ENCODE results near the gene DEFB115. TPM values are rescaled to one million over a fixed set of nuclear protein-coding genes. Genes with fewer than 3 reads are reported as not detected.
"Not testable (repeated sequence)": the region's sequence is repeated elsewhere in the genome, so short reads cannot be mapped to it uniquely, and the experiment has no call there.

Gene DEFB115
- total RNA-seq, 3 donors from 2014 or later = not detected

DNA sequence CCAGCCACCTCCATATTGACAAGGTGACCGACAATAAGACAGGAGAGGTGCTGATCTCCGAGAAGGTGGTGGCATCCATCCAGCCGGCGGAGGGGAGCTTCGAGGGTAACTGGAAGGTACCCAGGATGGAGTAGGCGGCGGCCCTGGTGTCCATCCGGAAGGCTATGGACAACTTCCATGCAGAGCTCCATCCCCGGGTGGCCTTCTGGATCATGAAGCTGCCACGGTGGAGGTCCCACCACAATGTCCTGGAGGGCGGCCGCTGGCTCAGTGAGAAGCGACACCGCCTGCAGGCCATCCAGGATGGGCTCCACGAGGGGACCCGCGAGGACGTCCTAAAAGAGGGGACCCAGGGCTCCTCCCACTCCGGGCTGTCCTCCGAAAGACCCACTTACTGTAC, 17.0 kb downstream of the DEFB115 start:
- intact Hi-C loops (cut with DNase I, micrococcal nuclease) = no loop called here
- no peak for DNase-seq
- no peak for TF ChIP-seq CTCF (IDR thresholded peaks at IDR 0.05)
- no peaks in the 10 kb centered on the region for H3K36me3 ChIP-seq (ENCODE audit: low read depth)
- no peaks in the 10 kb centered on the region for H3K4me1 ChIP-seq (ENCODE audit: low read depth)
- no peak for ATAC-seq
- peaks cover 83% of the 10 kb centered on the region for H3K9me3 ChIP-seq
- no peak overlapping the region for H3K4me3 ChIP-seq

- no peak overlapping the region for H3K4me3 ChIP-seq
- no peak for TF ChIP-seq CTCF (IDR thresholded peaks at IDR 0.05)
- no peaks in the 10 kb centered on the region for H3K4me1 ChIP-seq (ENCODE audit: low read depth)
- intact Hi-C loops (cut with DNase I, micrococcal nuclease) = no loop called here
- H3K36me3 ChIP-seq (ENCODE audit: low read depth) = no peaks in the 10 kb centered on the region
- no peak for ATAC-seq
- H3K9me3 ChIP-seq = peaks cover 71% of the 10 kb centered on the region
- no peak for DNase-seq
These were observed 20.7 kb downstream of the DEFB115 start for GRCh38 chr20:31278178-31278577.

DNA sequence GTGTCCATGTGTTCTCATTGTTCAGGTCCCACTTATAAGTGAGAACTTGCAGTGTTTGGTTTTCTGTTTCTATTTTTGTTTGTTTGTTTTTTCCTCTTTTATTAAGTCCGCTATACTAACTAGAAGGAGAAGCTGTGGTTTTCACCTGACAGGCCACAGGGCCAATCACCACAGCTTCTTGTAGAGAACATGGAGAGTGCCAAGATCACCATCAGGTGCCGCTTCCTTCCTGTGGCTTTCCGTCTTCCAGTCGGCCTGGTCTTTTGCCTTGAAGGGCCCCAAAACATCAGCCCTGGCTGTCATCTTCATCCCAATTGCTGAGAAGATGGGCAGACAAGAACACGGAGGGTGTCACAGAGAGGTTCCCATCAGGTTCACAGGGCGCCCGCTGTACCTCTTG, 27.5 kb downstream of the DEFB115 start:
- H3K9me3 ChIP-seq = peaks cover 73% of the 10 kb centered on the region
- intact Hi-C loops (cut with DNase I, micrococcal nuclease); DNase-seq; H3K36me3 ChIP-seq (ENCODE audit: low read depth); H3K4me1 ChIP-seq (ENCODE audit: low read depth); ATAC-seq; H3K4me3 ChIP-seq: not testable (repeated sequence)

GRCh38 chr20:31308535-31309162, 51.2 kb downstream of the DEFB115 start, which contains the start of gene DEFB116:
DEFB116 (minus strand) TSS chr20:31308585; CDS start chr20:31308585, 0 bp downstream.
- H3K4me3 ChIP-seq = no peak within 1 kb of the TSS
- peaks cover 33% of the 10 kb centered on the region for H3K9me3 ChIP-seq
- DNase-seq (no peak), ATAC-seq (no peak)
- no peaks in the 10 kb centered on the region for H3K36me3 ChIP-seq (ENCODE audit: low read depth)
- TF ChIP-seq CTCF (IDR thresholded peaks at IDR 0.05) = no peak
- intact Hi-C loops (cut with DNase I, micrococcal nuclease) = no loop called here
- no peaks in the 10 kb centered on the region for H3K4me1 ChIP-seq (ENCODE audit: low read depth)

Other genes starting within 250 kb of the DEFB115 start
- not detected for gene DEFB116, start 50.9 kb downstream of the DEFB115 start, total RNA-seq
- gene DEFB118, start 110.9 kb downstream of the DEFB115 start, total RNA-seq = not detected
- not detected for gene DEFB119, start 132.9 kb downstream of the DEFB115 start, total RNA-seq
- not detected for gene DEFB121, start 148.6 kb downstream of the DEFB115 start, total RNA-seq
- gene DEFB123, start 183.0 kb downstream of the DEFB115 start, total RNA-seq = not detected
- not detected for gene DEFB124, start 217.5 kb downstream of the DEFB115 start, total RNA-seq
- 1 to 10 TPM in 2 of 3 donors, under 1 TPM in 1; 0.46 to 3.5 (median 1.2) TPM for gene REM1, start 217.6 kb downstream of the DEFB115 start, total RNA-seq

All from mucosa of descending colon (tissue), 3 donors.